Fibroblast of villous mesenchyme (primary cell): ENCODE results near the gene HAUS8. TPM values are rescaled to one million over a fixed set of nuclear protein-coding genes. Genes with fewer than 3 reads are reported as not detected.

Source experiments
- DNase-seq: peaks from one replicate; pipeline ENCODE4 v3.0.0-alpha.2; 2010; ENCODE audit warnings: low read depth
- H3K4me3 ChIP-seq: 2 replicates; pipeline ENCODE4 v1.5.1; 2011; ENCODE audit warnings: low read depth, mild to moderate bottlenecking, low read length
- CTCF ChIP-seq: IDR thresholded peaks from 2 replicates; pipeline ENCODE4 v1.5.1; 2012; ENCODE audit warnings: low read depth, mild to moderate bottlenecking, low read length; ENCODE audit not compliant: insufficient read depth
- total RNA-seq: library from RNA; depleted of rRNA; stranded (reverse); fragments of >200 nt; gene quantifications from 2 replicates; pipeline ENCODE4 v1.2.3, GENCODE V29; 2012

The HAUS8 gene
- 3.5 TPM in 2 replicates for total RNA-seq

- no peak for TF ChIP-seq CTCF
- H3K4me3 ChIP-seq = peak within 1 kb of the TSS; percentile 97
- peak; percentile 100 for DNase-seq
Measured at GRCh38 chr19:17075035-17075863, at the start of gene HAUS8, which contains the start of gene MYO9B. HAUS8 (minus strand) TSS chr19:17075452; CDS start chr19:17075422, 30 bp downstream. MYO9B (plus strand) TSS chr19:17075777; CDS start chr19:17101718, 25,941 bp downstream.

GRCh38 chr19:17124025-17124424 lies 48.8 kb upstream of the HAUS8 start:
- no peak for TF ChIP-seq CTCF
- no peak for DNase-seq

GRCh38 chr19:17123041-17123440 lies 47.8 kb upstream of the HAUS8 start:
- TF ChIP-seq CTCF = no peak
- DNase-seq = no peak
- H3K4me3 ChIP-seq = no peak overlapping the region

More at GRCh38 chr19:17124025-17124424, 48.8 kb upstream of the HAUS8 start:
- no peak overlapping the region for H3K4me3 ChIP-seq

- DNase-seq = peak; percentile 48
- H3K4me3 ChIP-seq = no peak overlapping the region
- no peak for TF ChIP-seq CTCF
Measured at GRCh38 chr19:17121736-17122293, 46.6 kb upstream of the HAUS8 start.

- no peak overlapping the region for H3K4me3 ChIP-seq
- TF ChIP-seq CTCF = no peak
- DNase-seq = no peak
Measured at GRCh38 chr19:17118957-17119356, 43.7 kb upstream of the HAUS8 start.

GRCh38 chr19:17116996-17117702 lies 41.9 kb upstream of the HAUS8 start:
- H3K4me3 ChIP-seq = no peak overlapping the region
- TF ChIP-seq CTCF = no peak
- DNase-seq = no peak
